Measurements from ENCODE around the gene ATP8A2.

GRCh38 chr13:25378528-25378927 lies 6.8 kb downstream of the ATP8A2 start:
- TF ChIP-seq POLR2A (IDR thresholded peaks at IDR 0.05) = no peak
- TF ChIP-seq, protein P1, sequence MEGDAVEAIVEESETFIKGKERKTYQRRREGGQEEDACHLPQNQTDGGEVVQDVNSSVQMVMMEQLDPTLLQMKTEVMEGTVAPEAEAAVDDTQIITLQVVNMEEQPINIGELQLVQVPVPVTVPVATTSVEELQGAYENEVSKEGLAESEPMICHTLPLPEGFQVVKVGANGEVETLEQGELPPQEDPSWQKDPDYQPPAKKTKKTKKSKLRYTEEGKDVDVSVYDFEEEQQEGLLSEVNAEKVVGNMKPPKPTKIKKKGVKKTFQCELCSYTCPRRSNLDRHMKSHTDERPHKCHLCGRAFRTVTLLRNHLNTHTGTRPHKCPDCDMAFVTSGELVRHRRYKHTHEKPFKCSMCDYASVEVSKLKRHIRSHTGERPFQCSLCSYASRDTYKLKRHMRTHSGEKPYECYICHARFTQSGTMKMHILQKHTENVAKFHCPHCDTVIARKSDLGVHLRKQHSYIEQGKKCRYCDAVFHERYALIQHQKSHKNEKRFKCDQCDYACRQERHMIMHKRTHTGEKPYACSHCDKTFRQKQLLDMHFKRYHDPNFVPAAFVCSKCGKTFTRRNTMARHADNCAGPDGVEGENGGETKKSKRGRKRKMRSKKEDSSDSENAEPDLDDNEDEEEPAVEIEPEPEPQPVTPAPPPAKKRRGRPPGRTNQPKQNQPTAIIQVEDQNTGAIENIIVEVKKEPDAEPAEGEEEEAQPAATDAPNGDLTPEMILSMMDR (IDR thresholded peaks at IDR 0.05 in 4 of 5, conservative IDR thresholded peaks at IDR 0.05 in 1 of 5) = no peak
